Measurements from ENCODE around the gene ERFE. TPM values are rescaled to one million over a fixed set of nuclear protein-coding genes. Genes with fewer than 3 reads are reported as not detected.
A peak's percentile ranks its signal among the peaks of the same experiment; 100 is the strongest.

ERFE gene
- total and polyA plus RNA-seq, 2 of the 4 experiments (the other 2 are of a cell fraction) = 1.3 to 3.5 TPM

GRCh38 chr2:238136820-238137537 is 21.8 kb upstream of the ERFE start:
- H3K4ac ChIP-seq (ENCODE audit: low read depth, low read length) = peak overlapping the region; percentile 77
- H2BK120ac ChIP-seq (ENCODE audit: low read depth, low read length) = peak overlapping the region; percentile 70
- peak overlapping the region; percentile 58 for H2AFZ ChIP-seq (replicated peaks; ENCODE audit: low read length, poor library complexity)
- peak overlapping the region; percentile 35; the same call in 1 of the 2 replicates for H3K27ac ChIP-seq (ENCODE audit: insufficient read depth, low read length)
- no peaks in the 10 kb centered on the region for H3K36me3 ChIP-seq (ENCODE audit: control insufficient read depth, insufficient read depth, low read length)
- ATAC-seq (ENCODE audit: low read depth) = peak; percentile 79
- H4K91ac ChIP-seq (ENCODE audit: insufficient read depth, low read depth, low read length) = peak overlapping the region; percentile 83; the same call in 1 of the 2 replicates
- dilution Hi-C loops (cut with HindIII; ENCODE audit: low sequenced_read_pairs, unreplicated experiment) (no loop called here), in situ Hi-C loops (cut with MboI; ENCODE audit: low sequenced_read_pairs) (no loop called here), intact Hi-C loops (cut with micrococcal nuclease) (no loop called here)
- H2BK15ac ChIP-seq (ENCODE audit: low read depth, low read length) = peak overlapping the region; percentile 44; the same call in 1 of the 3 replicates
- H3K4me2 ChIP-seq (ENCODE audit: low read depth, low read length) = no peak overlapping the region
- no peak overlapping the region for H3K4me3 ChIP-seq (ENCODE audit: insufficient read depth, low read depth, low read length)
- H3K9ac ChIP-seq (ENCODE audit: low read depth, low read length) = no peak overlapping the region
- BruUV-seq (replicated peaks) = no TSS peak
- peak overlapping the region; percentile 66 for H2AK5ac ChIP-seq (ENCODE audit: low read depth, low read length)
- ChIA-PET CTCF (no interaction called here), POLR2A (ENCODE audit: unreplicated experiment) (no interaction called here)
- peak overlapping the region; percentile 84 for H2AK9ac ChIP-seq (replicated peaks; ENCODE audit: low read depth, low read length, poor library complexity)
- peaks cover 11% of the 10 kb centered on the region for H3K4me1 ChIP-seq (ENCODE audit: control insufficient read depth, insufficient read depth, low read length)
- no peak overlapping the region for H3K56ac ChIP-seq (ENCODE audit: extremely low read depth, insufficient read depth, low read length)
- no peaks in the 10 kb centered on the region for H3K79me1 ChIP-seq (ENCODE audit: low read depth in 1 of 2, low read length in 2 of 2)
- peak overlapping the region; percentile 37 to 88 for H4K8ac ChIP-seq (ENCODE audit: low read depth in 2 of 2, low read length in 2 of 2)
- H3K14ac ChIP-seq (replicated peaks; ENCODE audit: low read depth, low read length) = no peak overlapping the region
- peak overlapping the region; percentile 59 for H3K18ac ChIP-seq (ENCODE audit: low read depth, low read length)
- 0 out of 2 replicates have a peak, but pooled peaks cover 5% of the 10 kb centered on the region for H3K9me1 ChIP-seq (ENCODE audit: insufficient read depth, low read length)
- H4K20me1 ChIP-seq (ENCODE audit: insufficient read depth, low read length) = no peaks in the 10 kb centered on the region
- no peaks in the 10 kb centered on the region for H3K9me3 ChIP-seq (ENCODE audit: control insufficient read depth, insufficient read depth, low read length)
- H4K5ac ChIP-seq (ENCODE audit: low read depth, low read length) = peak overlapping the region; percentile 88
- no peak overlapping the region for H2BK5ac ChIP-seq (ENCODE audit: low read depth, low read length, poor library complexity, severe bottlenecking)
- no peak overlapping the region for H3K23ac ChIP-seq (ENCODE audit: low read depth, low read length)
- H2BK20ac ChIP-seq (ENCODE audit: low read depth, low read length) = peak overlapping the region; percentile 47; the same call in 1 of the 2 replicates
- peak; percentile 77 for DNase-seq
- WGBS, 2 experiments (ENCODE audit: extremely low coverage in 2 of 2, insufficient read length in 1 of 2) = 23% methylated on average over 6 of the region's 14 CpGs; no CpG with 5 or more reads in 1 of the 2 experiments
- no peaks in the 10 kb centered on the region for H3K27me3 ChIP-seq (ENCODE audit: control insufficient read depth, insufficient read depth, low read length)
- TF ChIP-seq SMC3 (IDR thresholded peaks at IDR 0.05; ENCODE audit: low read depth, low read length) (no peak), RAD21 (IDR thresholded peaks at IDR 0.05; ENCODE audit: low read length) (no peak), CHD1 (IDR thresholded peaks at IDR 0.05; ENCODE audit: low read depth, low read length) (no peak), CEBPB (IDR thresholded peaks at IDR 0.05; ENCODE audit: low read depth, low read length) (peak; percentile 99), RCOR1 (IDR thresholded peaks at IDR 0.05; ENCODE audit: insufficient replicate concordance, low read length) (no peak)

All from IMR-90 (cell line).